CD14-positive monocyte (primary cell): ENCODE data around the gene PTPRN2. TPM values are rescaled to one million over a fixed set of nuclear protein-coding genes. Genes with fewer than 3 reads are reported as not detected.

ENCODE experiments used
- DNase-seq, 3 donors: peaks; one replicate each; pipeline ENCODE4 v3.0.0-alpha.2; 2011 to 2022
- H2AFZ ChIP-seq: 2 replicates; pipeline ENCODE4 v1.6.0; 2012; ENCODE audit warnings: mild to moderate bottlenecking, low read depth, low read length, inconsistent platforms; ENCODE audit not compliant: insufficient read depth, poor library complexity, severe bottlenecking
- H3K27ac ChIP-seq, 2 donors: 1 replicate in 1 of 2; 2 replicates in 1 of 2; pipeline ENCODE4 v1.5.1; 2012 to 2013; ENCODE audit warnings: low read length in 2 of 2, control low read depth in 1 of 2, inconsistent platforms in 1 of 2, low read depth in 1 of 2, mild to moderate bottlenecking in 1 of 2
- H3K27me3 ChIP-seq, 2 donors: one replicate each; pipeline versions ENCODE4 v1.6.0 to v1.6.1; 2011 to 2013; ENCODE audit warnings: low read length in 2 of 2; ENCODE audit not compliant: control insufficient read depth in 2 of 2, insufficient read depth in 2 of 2
- H3K36me3 ChIP-seq, 2 donors: replicated peaks in 1 of 2; 1 replicate in 1 of 2; 2 replicates in 1 of 2; pipeline versions ENCODE4 v1.5.1 to v1.6.1; 2012 to 2013; ENCODE audit warnings: low read length in 2 of 2, control low read depth in 1 of 2, inconsistent platforms in 1 of 2, mild to moderate bottlenecking in 1 of 2; ENCODE audit not compliant: insufficient read depth in 2 of 2, control insufficient read depth in 1 of 2
- H3K4me1 ChIP-seq, 2 donors: 1 replicate in 1 of 2; 2 replicates in 1 of 2; pipeline versions ENCODE4 v1.5.1 to v1.6.1; 2012 to 2013; ENCODE audit warnings: low read length in 2 of 2, control low read depth in 1 of 2, inconsistent platforms in 1 of 2, mild to moderate bottlenecking in 1 of 2, moderate library complexity in 1 of 2; ENCODE audit not compliant: insufficient read depth in 2 of 2, control insufficient read depth in 1 of 2
- H3K4me2 ChIP-seq: replicated peaks from 2 replicates; pipeline ENCODE3; 2012; ENCODE audit warnings: low read length, moderate library complexity, mild to moderate bottlenecking; ENCODE audit not compliant: poor library complexity, severe bottlenecking; ENCODE audit errors: extremely low read depth
- H3K4me3 ChIP-seq, 3 experiments: fragments of 200-600 bp in 1 of 3; sonication (generic) in 1 of 3; replicated peaks in 1 of 3; 1 replicate in 2 of 3; 2 replicates in 1 of 3; pipeline ENCODE4 v1.5.1; 2011 to 2013; ENCODE audit warnings: low read length in 3 of 3, mild to moderate bottlenecking in 3 of 3, control low read depth in 2 of 3, low read depth in 2 of 3, inconsistent platforms in 1 of 3, moderate library complexity in 1 of 3
- H3K79me2 ChIP-seq: 2 replicates; pipeline ENCODE4 v1.6.0; 2012; ENCODE audit warnings: mild to moderate bottlenecking, control low read depth, inconsistent platforms, low read length, moderate library complexity; ENCODE audit not compliant: insufficient read depth
- H3K9ac ChIP-seq: 2 replicates; pipeline ENCODE4 v1.6.0; 2017; ENCODE audit warnings: low read length, mild to moderate bottlenecking; ENCODE audit not compliant: insufficient read depth, poor library complexity, severe bottlenecking
- H3K9me3 ChIP-seq, 2 donors: replicated peaks in 1 of 2; 1 replicate in 1 of 2; 2 replicates in 1 of 2; pipeline versions ENCODE4 v1.5.1 to v1.6.1; 2012 to 2013; ENCODE audit warnings: low read length in 2 of 2, control low read depth in 1 of 2; ENCODE audit not compliant: control insufficient read depth in 1 of 2, insufficient read depth in 1 of 2
- H4K20me1 ChIP-seq: 2 replicates; pipeline ENCODE4 v1.6.0; 2012; ENCODE audit warnings: mild to moderate bottlenecking, low read length, control low read depth, moderate library complexity; ENCODE audit not compliant: insufficient read depth
- H3K27ac Mint-ChIP-seq, 7 donors: one replicate each; pipeline ENCODE4 v1.8.0; 2020; ENCODE audit warnings: mild to moderate bottlenecking in 7 of 7, mixed read lengths in 7 of 7, moderate library complexity in 6 of 7, inconsistent platforms in 2 of 7
- H3K27me3 Mint-ChIP-seq, 3 donors: one replicate each; pipeline ENCODE4 v1.8.0; 2021 to 2022; ENCODE audit warnings: low read depth in 3 of 3, mild to moderate bottlenecking in 3 of 3, mixed read lengths in 3 of 3, moderate library complexity in 3 of 3, inconsistent platforms in 1 of 3
- H3K36me3 Mint-ChIP-seq, 2 donors: one replicate each; pipeline ENCODE4 v1.8.0; 2020; ENCODE audit warnings: mixed read lengths in 2 of 2, inconsistent platforms in 1 of 2, mild to moderate bottlenecking in 1 of 2
- H3K4me1 Mint-ChIP-seq: one replicate; pipeline ENCODE4 v1.8.0; 2020; ENCODE audit warnings: mild to moderate bottlenecking, mixed read lengths
- H3K4me3 Mint-ChIP-seq, 2 donors: one replicate each; pipeline ENCODE4 v1.8.0; 2020; ENCODE audit warnings: mild to moderate bottlenecking in 2 of 2, mixed read lengths in 2 of 2, moderate library complexity in 1 of 2
- H3K9me3 Mint-ChIP-seq, 7 donors: one replicate each; pipeline ENCODE4 v1.8.0; 2020 to 2022; ENCODE audit warnings: mixed read lengths in 7 of 7, mild to moderate bottlenecking in 6 of 7, moderate library complexity in 6 of 7, inconsistent platforms in 2 of 7
- WGBS: methylation state at CpG from one replicate; pipeline ENCODE4 v1.1.5; 2013; ENCODE audit warnings: missing lambda C conversion rate; ENCODE audit not compliant: insufficient coverage; 5-methylcytosine and 5-hydroxymethylcytosine counted together
- intact Hi-C, 2 donors: fragments of 100-400 bp; cut with micrococcal nuclease; formaldehyde crosslinking; loops; one replicate each; pipeline versions ENCODE4 v1.15.0 to v1.15.1; 2023
- polyA plus RNA-seq, 3 donors: library from polyadenylated mRNA; depleted of rRNA in 1 of 3; unstranded in 2 of 3; stranded (reverse) in 1 of 3; fragments of 300-500 nt in 2 of 3; fragments of >200 nt in 1 of 3; fragmentation: Illumina TruSeq in 2 of 3; gene quantifications; 1 replicate in 2 of 3; 2 replicates in 1 of 3; pipeline ENCODE4 v1.2.3, GENCODE V29; 2012 to 2021
- TF ChIP-seq, protein P1 (sequence below): fragments of 200-600 bp; IDR thresholded peaks from one replicate; pipeline ENCODE4 v1.8.0; 2022; ENCODE audit warnings: antibody characterized with exemption, mild to moderate bottlenecking

Gene PTPRN2
- polyA plus RNA-seq, 3 donors = 0.25 to 1.4 (median 0.97) TPM

DNA sequence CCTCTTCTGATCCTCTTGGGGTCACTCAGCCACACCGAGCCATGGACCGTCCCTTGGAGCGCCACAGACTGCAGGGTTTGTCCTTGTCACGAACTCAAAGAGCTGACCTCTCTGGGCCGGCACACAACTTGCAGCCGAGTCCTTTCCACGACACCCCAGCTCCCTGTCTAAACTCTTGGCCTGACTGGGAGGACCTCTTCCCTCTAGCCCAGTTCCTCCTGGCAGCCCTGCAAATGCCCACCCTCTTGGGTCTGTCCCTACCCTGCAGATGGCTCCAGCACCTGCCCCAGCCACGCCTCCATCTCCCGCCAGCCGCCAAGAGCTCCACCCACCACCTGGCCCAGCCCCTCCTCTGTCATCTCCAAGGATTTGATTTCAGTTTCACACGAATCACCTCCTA is 911.6 kb downstream of the PTPRN2 start:
- Histone ChIP-seq H4K20me1 (no peaks in the 10 kb centered on the region), H3K4me1 (no peaks in the 10 kb centered on the region), H3K4me2 (no peak overlapping the region), H3K9ac (no peak overlapping the region), H2AFZ (no peak overlapping the region), H3K36me3 (no peaks in the 10 kb centered on the region), H3K27me3 (peaks cover 28 to 46% of the 10 kb centered on the region in 2 donors), H3K9me3 (no peaks in the 10 kb centered on the region), H3K79me2 (no peaks in the 10 kb centered on the region), H3K27ac (no peak overlapping the region), H3K4me3 (no peak overlapping the region)
- Mint-ChIP-seq H3K9me3 (peaks cover 0 to 4% (median 0%) of the 10 kb centered on the region in 7 donors), H3K27me3 (peaks cover 39 to 53% (median 51%) of the 10 kb centered on the region in 3 donors), H3K27ac (no peak overlapping the region), H3K4me1 (no peaks in the 10 kb centered on the region), H3K36me3 (no peaks in the 10 kb centered on the region), H3K4me3 (no peak overlapping the region)
- no peak for DNase-seq
- TF ChIP-seq, protein P1, sequence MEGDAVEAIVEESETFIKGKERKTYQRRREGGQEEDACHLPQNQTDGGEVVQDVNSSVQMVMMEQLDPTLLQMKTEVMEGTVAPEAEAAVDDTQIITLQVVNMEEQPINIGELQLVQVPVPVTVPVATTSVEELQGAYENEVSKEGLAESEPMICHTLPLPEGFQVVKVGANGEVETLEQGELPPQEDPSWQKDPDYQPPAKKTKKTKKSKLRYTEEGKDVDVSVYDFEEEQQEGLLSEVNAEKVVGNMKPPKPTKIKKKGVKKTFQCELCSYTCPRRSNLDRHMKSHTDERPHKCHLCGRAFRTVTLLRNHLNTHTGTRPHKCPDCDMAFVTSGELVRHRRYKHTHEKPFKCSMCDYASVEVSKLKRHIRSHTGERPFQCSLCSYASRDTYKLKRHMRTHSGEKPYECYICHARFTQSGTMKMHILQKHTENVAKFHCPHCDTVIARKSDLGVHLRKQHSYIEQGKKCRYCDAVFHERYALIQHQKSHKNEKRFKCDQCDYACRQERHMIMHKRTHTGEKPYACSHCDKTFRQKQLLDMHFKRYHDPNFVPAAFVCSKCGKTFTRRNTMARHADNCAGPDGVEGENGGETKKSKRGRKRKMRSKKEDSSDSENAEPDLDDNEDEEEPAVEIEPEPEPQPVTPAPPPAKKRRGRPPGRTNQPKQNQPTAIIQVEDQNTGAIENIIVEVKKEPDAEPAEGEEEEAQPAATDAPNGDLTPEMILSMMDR = no peak
- 95% methylated on average over 11 of the region's 11 CpGs for WGBS
- intact Hi-C loops = no loop called here

DNA sequence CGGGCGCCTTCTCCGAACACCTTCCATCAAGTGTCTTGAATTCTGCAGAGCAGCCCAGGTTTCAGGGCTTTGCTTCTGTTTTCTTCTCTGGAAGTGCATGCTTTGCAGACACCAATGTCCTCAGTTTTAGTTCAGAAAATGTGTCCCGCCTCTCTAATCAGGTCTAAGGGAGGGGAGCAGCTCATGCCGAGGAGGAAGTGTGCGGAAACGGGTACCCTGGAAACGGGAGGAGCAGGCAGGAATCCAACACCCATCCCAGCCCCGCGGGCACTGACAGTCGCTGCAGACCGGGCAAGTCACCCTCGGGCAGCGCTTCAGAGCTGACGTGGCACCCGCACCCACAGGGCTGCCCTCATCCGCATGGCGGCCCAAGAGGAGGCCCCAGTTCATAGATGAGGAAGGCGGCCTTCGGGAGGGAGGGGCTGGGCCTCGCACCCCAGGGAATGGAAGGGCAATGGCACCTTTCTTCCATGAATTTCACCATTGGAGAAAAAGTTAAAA is 912.1 kb downstream of the PTPRN2 start:
- intact Hi-C loops = no loop called here
- TF ChIP-seq, protein P1 = no peak
- H3K4me1 Mint-ChIP-seq = no peaks in the 10 kb centered on the region
- H3K27ac Mint-ChIP-seq = no peak overlapping the region
- no peaks in the 10 kb centered on the region for H3K4me1 ChIP-seq
- no peaks in the 10 kb centered on the region for H4K20me1 ChIP-seq
- DNase-seq = no peak
- H3K9ac ChIP-seq = no peak overlapping the region
- H3K9me3 Mint-ChIP-seq = peaks cover 0 to 4% (median 0%) of the 10 kb centered on the region in 7 donors
- no peaks in the 10 kb centered on the region for H3K36me3 Mint-ChIP-seq
- H2AFZ ChIP-seq = no peak overlapping the region
- H3K9me3 ChIP-seq = no peaks in the 10 kb centered on the region
- H3K79me2 ChIP-seq = no peaks in the 10 kb centered on the region
- H3K27me3 Mint-ChIP-seq = peaks cover 34 to 48% (median 48%) of the 10 kb centered on the region in 3 donors
- no peak overlapping the region for H3K27ac ChIP-seq
- no peak overlapping the region for H3K4me3 Mint-ChIP-seq
- no peak overlapping the region for H3K4me2 ChIP-seq
- no peak overlapping the region for H3K4me3 ChIP-seq
- H3K36me3 ChIP-seq = no peaks in the 10 kb centered on the region
- peaks cover 23 to 41% of the 10 kb centered on the region in 2 donors for H3K27me3 ChIP-seq
- WGBS = 90% methylated on average over 21 of the region's 21 CpGs
